PC-3 (cell line): ENCODE results near the gene SPTLC3. TPM values are rescaled to one million over a fixed set of nuclear protein-coding genes. Genes with fewer than 3 reads are reported as not detected.

ENCODE experiments used
- ATAC-seq: fragments of 200-7000 bp; cut with Tn5 transposase; 2 replicates; pipeline ENCODE4 v1.9.1; 2020; ENCODE audit warnings: mild to moderate bottlenecking, moderate library complexity
- BruUV-seq: library from RNA; stranded (reverse); fragments of 400-500 nt; replicated peaks from 2 replicates; lab custom pipeline; 2021; lab: Mats Ljungman, UMichigan
- CTCF ChIA-PET: fragments of 300-600 bp; sonication (Branson Sonifier 250); formaldehyde crosslinking; loops from one replicate; lab custom pipeline; 2022; ENCODE audit warnings: antibody characterized with exemption; lab: Charles Lee
- POLR2A ChIA-PET: fragments of 300-600 bp; sonication (Branson Sonifier 250); formaldehyde crosslinking; loops from one replicate; lab custom pipeline; 2022; ENCODE audit warnings: antibody characterized with exemption; ENCODE audit not compliant: unreplicated experiment; lab: Charles Lee
- DNase-seq: peaks from one replicate; pipeline ENCODE4 v3.0.0-alpha.2; 2015
- H2AFZ ChIP-seq: fragments of 300-600 bp; sonication (generic); 2 replicates; pipeline ENCODE4 v1.6.0; 2016; ENCODE audit warnings: antibody characterized with exemption, low read length
- H3F3A ChIP-seq: fragments of 300-600 bp; sonication (generic); one replicate; pipeline ENCODE4 v1.6.0; 2017; ENCODE audit warnings: antibody characterized with exemption, low read length, control low read depth, mild to moderate bottlenecking; ENCODE audit not compliant: unreplicated experiment
- H3K27ac ChIP-seq: fragments of 300-600 bp; sonication (generic); 2 replicates; pipeline ENCODE4 v1.5.1; 2016; ENCODE audit warnings: mild to moderate bottlenecking, low read length
- H3K27me3 ChIP-seq: fragments of 300-600 bp; sonication (generic); 2 replicates; pipeline ENCODE4 v1.6.1; 2016; ENCODE audit warnings: low read length, mixed read lengths
- H3K36me3 ChIP-seq: fragments of 300-600 bp; sonication (generic); 2 replicates; pipeline ENCODE4 v1.6.1; 2016; ENCODE audit warnings: low read depth, mixed run types, low read length, mixed read lengths
- H3K4me1 ChIP-seq: fragments of 300-600 bp; sonication (generic); 2 replicates; pipeline ENCODE4 v1.5.1; 2016; ENCODE audit warnings: low read length; ENCODE audit not compliant: insufficient read depth
- H3K4me2 ChIP-seq: fragments of 300-600 bp; sonication (generic); 2 replicates; pipeline ENCODE4 v1.6.0; 2016; ENCODE audit warnings: low read length
- H3K4me3 ChIP-seq: fragments of 300-600 bp; sonication (generic); 2 replicates; pipeline ENCODE4 v1.5.1; 2016; ENCODE audit warnings: mild to moderate bottlenecking, low read length, mixed read lengths
- H3K79me2 ChIP-seq: fragments of 300-600 bp; sonication (generic); 2 replicates; pipeline ENCODE4 v1.6.1; 2017; ENCODE audit warnings: low read length, mixed read lengths
- H3K9ac ChIP-seq: fragments of 300-600 bp; sonication (generic); 2 replicates; pipeline ENCODE4 v1.6.0; 2016; ENCODE audit warnings: mild to moderate bottlenecking, low read length
- H3K9me2 ChIP-seq: fragments of 300-600 bp; sonication (generic); replicated peaks from 2 replicates; pipeline ENCODE4 v1.6.1; 2016; ENCODE audit warnings: mixed run types, low read length, mixed read lengths
- H3K9me3 ChIP-seq: fragments of 300-600 bp; sonication (generic); 2 replicates; pipeline ENCODE4 v1.6.1; 2016; ENCODE audit warnings: low read length, mixed read lengths
- H4K20me1 ChIP-seq: fragments of 300-600 bp; sonication (generic); 2 replicates; pipeline ENCODE4 v1.6.1; 2016; ENCODE audit warnings: low read length, mixed read lengths
- CTCF ChIP-seq: fragments of 300-600 bp; sonication (generic); conservative IDR thresholded peaks from 2 replicates; pipeline ENCODE4 v1.5.1; 2017; ENCODE audit warnings: antibody characterized with exemption, low read depth, mild to moderate bottlenecking, low read length
- EZH2 ChIP-seq: fragments of 300-600 bp; sonication (generic); IDR thresholded peaks from one replicate; pipeline ENCODE4 v1.6.1; 2017; ENCODE audit warnings: antibody characterized with exemption, mild to moderate bottlenecking, low read length; ENCODE audit not compliant: unreplicated experiment
- EZH2phosphoT487 ChIP-seq: fragments of 300-600 bp; sonication (generic); IDR thresholded peaks from 2 replicates; pipeline ENCODE4 v1.6.1; 2018; ENCODE audit warnings: mild to moderate bottlenecking, antibody characterized with exemption, low read length, borderline replicate concordance
- intact Hi-C: fragments of 100-400 bp; cut with micrococcal nuclease; formaldehyde crosslinking; loops from 2 replicates; pipeline ENCODE4 v1.9.0; 2023
- total RNA-seq: library from RNA; depleted of rRNA; stranded (reverse); fragments of >200 nt; gene quantifications from 2 replicates; pipeline ENCODE4 v1.2.3, GENCODE V29; 2014

SPTLC3 gene
- total RNA-seq, 1 experiment from 2014 or later: 16.3 TPM

- no peak overlapping the region for H3K27ac ChIP-seq
- H3K4me2 ChIP-seq: no peak overlapping the region
- no peak for ATAC-seq
- intact Hi-C loops: loop anchor here (5.0 kb wide), 1 partner anchor 79 kb away; no protein-coding TSS in a partner anchor
- no peaks in the 10 kb centered on the region for H3K9me3 ChIP-seq
- no peak for DNase-seq
- H3K27me3 ChIP-seq: no peaks in the 10 kb centered on the region
- H3K9me2 ChIP-seq: no peaks in the 10 kb centered on the region
- BruUV-seq: no TSS peak
- H3K9ac ChIP-seq: no peak overlapping the region
- H3K36me3 ChIP-seq: no peaks in the 10 kb centered on the region
- POLR2A ChIA-PET: no interaction called here
- peaks cover 17% of the 10 kb centered on the region for H3K4me1 ChIP-seq
- no peaks in the 10 kb centered on the region for H4K20me1 ChIP-seq
- H3F3A ChIP-seq: no peaks in the 10 kb centered on the region
- H2AFZ ChIP-seq: no peak overlapping the region
- H3K79me2 ChIP-seq: no peaks in the 10 kb centered on the region
- H3K4me3 ChIP-seq: no peak overlapping the region
- CTCF ChIA-PET: no interaction called here
- TF ChIP-seq CTCF (no peak), EZH2phosphoT487 (no peak), EZH2 (no peak)
These were observed 92.5 kb downstream of the SPTLC3 start for GRCh38 chr20:13101276-13101675.

GRCh38 chr20:13101706-13102105 lies 92.9 kb downstream of the SPTLC3 start:
- no peaks in the 10 kb centered on the region for H3K9me3 ChIP-seq
- H3K27ac ChIP-seq: no peak overlapping the region
- no peaks in the 10 kb centered on the region for H3K79me2 ChIP-seq
- no peak overlapping the region for H2AFZ ChIP-seq
- no peaks in the 10 kb centered on the region for H3F3A ChIP-seq
- no TSS peak for BruUV-seq
- no peak for ATAC-seq
- no peaks in the 10 kb centered on the region for H3K36me3 ChIP-seq
- no peaks in the 10 kb centered on the region for H3K9me2 ChIP-seq
- TF ChIP-seq EZH2: no peak
- no peak for TF ChIP-seq EZH2phosphoT487
- no peak for TF ChIP-seq CTCF
- POLR2A ChIA-PET: no interaction called here
- no peak for DNase-seq
- H3K27me3 ChIP-seq: no peaks in the 10 kb centered on the region
- no peak overlapping the region for H3K4me2 ChIP-seq
- no peak overlapping the region for H3K4me3 ChIP-seq
- intact Hi-C loops: loop anchor here (5.0 kb wide), 1 partner anchor 79 kb away; no protein-coding TSS in a partner anchor
- no peak overlapping the region for H3K9ac ChIP-seq
- CTCF ChIA-PET: interaction anchor here (0.6 kb wide), 1 partner anchor 35 kb away, joined by 3 read pairs; no protein-coding TSS in a partner anchor
- H3K4me1 ChIP-seq: peaks cover 17% of the 10 kb centered on the region
- no peaks in the 10 kb centered on the region for H4K20me1 ChIP-seq

DNA sequence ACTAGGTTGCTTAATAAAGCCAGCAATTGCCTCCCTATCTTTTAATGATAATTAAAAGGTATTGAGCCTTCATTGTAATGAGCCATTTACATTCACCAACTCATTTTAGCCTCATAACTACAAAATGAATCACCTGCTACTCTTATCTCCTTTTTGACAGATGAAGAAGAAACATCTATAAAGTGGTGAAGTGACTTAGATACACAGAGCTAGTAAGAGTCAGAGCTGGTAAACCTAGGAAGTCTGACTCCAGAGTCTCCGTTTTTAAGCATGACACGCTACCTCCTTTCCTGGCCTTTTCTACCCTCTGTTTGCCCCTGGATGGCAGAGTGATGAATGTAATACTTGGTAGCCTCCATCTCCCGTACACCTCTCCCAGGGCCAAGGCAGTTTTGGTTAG lies 93.5 kb downstream of the SPTLC3 start:
- Histone ChIP-seq H3K4me3 (no peak overlapping the region), H3K9me3 (no peaks in the 10 kb centered on the region), H2AFZ (no peak overlapping the region), H3K9me2 (no peaks in the 10 kb centered on the region), H3K79me2 (no peaks in the 10 kb centered on the region), H3K4me1 (peaks cover 17% of the 10 kb centered on the region), H4K20me1 (no peaks in the 10 kb centered on the region), H3K27ac (no peak overlapping the region), H3K4me2 (no peak overlapping the region), H3K9ac (no peak overlapping the region), H3K36me3 (no peaks in the 10 kb centered on the region), H3K27me3 (no peaks in the 10 kb centered on the region), H3F3A (no peaks in the 10 kb centered on the region)
- ChIA-PET POLR2A (no interaction called here), CTCF (interaction anchor here (0.6 kb wide), 1 partner anchor 34 kb away, joined by 3 read pairs; no protein-coding TSS in a partner anchor)
- DNase-seq (peak; percentile 43), ATAC-seq (peak; percentile 23)
- intact Hi-C loops: loop anchor here (5.0 kb wide), 1 partner anchor 80 kb away; no protein-coding TSS in a partner anchor
- TF ChIP-seq CTCF (no peak), EZH2 (no peak), EZH2phosphoT487 (no peak)
- no TSS peak for BruUV-seq
